Measurements from ENCODE around the gene PDE4DIP. TPM values are rescaled to one million over a fixed set of nuclear protein-coding genes. Genes with fewer than 3 reads are reported as not detected.
"Not testable (repeated sequence)": the region's sequence is repeated elsewhere in the genome, so short reads cannot be mapped to it uniquely, and the experiment has no call there.

Gene PDE4DIP
- polyA plus RNA-seq (ENCODE audit: insufficient read length in 4 of 4), result 100 to 1,000 TPM in 2 of 4 donors, 10 to 100 TPM in 2; 83.7 to 161 (median 109) TPM

GRCh38 chr1:148844220-148844619 is at the start of gene PDE4DIP:
TSS of gene PDE4DIP (plus strand) at chr1:148844428. CDS start at chr1:148844775, 347 bp downstream.
- not testable (repeated sequence) for DNase-seq (ENCODE audit: low read depth in 4 of 4, low spot score in 2 of 4)

GRCh38 chr1:148808268-148808928 is 35.8 kb upstream of the PDE4DIP start:
- not testable (repeated sequence) for DNase-seq (ENCODE audit: low read depth in 4 of 4, low spot score in 2 of 4)

GRCh38 chr1:148808929-148809283 is 35.3 kb upstream of the PDE4DIP start:
- DNase-seq (ENCODE audit: low read depth in 4 of 4, low spot score in 2 of 4), result not testable (repeated sequence)

GRCh38 chr1:148822180-148822579 is 22.0 kb upstream of the PDE4DIP start:
- DNase-seq (ENCODE audit: low read depth in 4 of 4, low spot score in 2 of 4), result not testable (repeated sequence)

GRCh38 chr1:148823822-148824221 is 20.4 kb upstream of the PDE4DIP start:
- DNase-seq (ENCODE audit: low read depth in 4 of 4, low spot score in 2 of 4), result not testable (repeated sequence)

GRCh38 chr1:148825029-148825428 is 19.2 kb upstream of the PDE4DIP start:
- not testable (repeated sequence) for DNase-seq (ENCODE audit: low read depth in 4 of 4, low spot score in 2 of 4)

- not testable (repeated sequence) for DNase-seq (ENCODE audit: low read depth in 4 of 4, low spot score in 2 of 4)
Measured at GRCh38 chr1:148828531-148828930, 15.7 kb upstream of the PDE4DIP start.

- DNase-seq (ENCODE audit: low read depth in 4 of 4, low spot score in 2 of 4), result not testable (repeated sequence)
Measured at GRCh38 chr1:148828962-148829361, 15.3 kb upstream of the PDE4DIP start.

GRCh38 chr1:148829365-148829764 is 14.9 kb upstream of the PDE4DIP start:
- DNase-seq (ENCODE audit: low read depth in 4 of 4, low spot score in 2 of 4), result not testable (repeated sequence)

- not testable (repeated sequence) for DNase-seq (ENCODE audit: low read depth in 4 of 4, low spot score in 2 of 4)
Measured at GRCh38 chr1:148841262-148841661, 3.0 kb upstream of the PDE4DIP start.

GRCh38 chr1:148844651-148845050 is 423 bp downstream of the PDE4DIP start:
- DNase-seq (ENCODE audit: low read depth in 4 of 4, low spot score in 2 of 4), result not testable (repeated sequence)

GRCh38 chr1:148845068-148845467 is 840 bp downstream of the PDE4DIP start:
- not testable (repeated sequence) for DNase-seq (ENCODE audit: low read depth in 4 of 4, low spot score in 2 of 4)

- DNase-seq (ENCODE audit: low read depth in 4 of 4, low spot score in 2 of 4), result not testable (repeated sequence)
Measured at GRCh38 chr1:148850347-148850746, 6.1 kb downstream of the PDE4DIP start.

GRCh38 chr1:148850840-148851239 is 6.6 kb downstream of the PDE4DIP start:
- not testable (repeated sequence) for DNase-seq (ENCODE audit: low read depth in 4 of 4, low spot score in 2 of 4)

GRCh38 chr1:148851684-148852083 is 7.5 kb downstream of the PDE4DIP start:
- DNase-seq (ENCODE audit: low read depth in 4 of 4, low spot score in 2 of 4), result not testable (repeated sequence)

GRCh38 chr1:148853363-148853762 is 9.1 kb downstream of the PDE4DIP start:
- DNase-seq (ENCODE audit: low read depth in 4 of 4, low spot score in 2 of 4), result not testable (repeated sequence)

GRCh38 chr1:148854063-148854462 is 9.8 kb downstream of the PDE4DIP start:
- DNase-seq (ENCODE audit: low read depth in 4 of 4, low spot score in 2 of 4), result not testable (repeated sequence)

GRCh38 chr1:148855367-148855766 is 11.1 kb downstream of the PDE4DIP start:
- DNase-seq (ENCODE audit: low read depth in 4 of 4, low spot score in 2 of 4), result not testable (repeated sequence)

GRCh38 chr1:148860049-148860448 is 15.8 kb downstream of the PDE4DIP start:
- DNase-seq (ENCODE audit: low read depth in 4 of 4, low spot score in 2 of 4), result not testable (repeated sequence)

- DNase-seq (ENCODE audit: low read depth in 4 of 4, low spot score in 2 of 4), result not testable (repeated sequence)
Measured at GRCh38 chr1:148860579-148861259, 16.5 kb downstream of the PDE4DIP start.

GRCh38 chr1:148862590-148862989 is 18.4 kb downstream of the PDE4DIP start:
- not testable (repeated sequence) for DNase-seq (ENCODE audit: low read depth in 4 of 4, low spot score in 2 of 4)

All from left renal cortex interstitium (tissue), 4 donors.